K562 (cell line): ENCODE data around the gene RAB31. TPM values are rescaled to one million over a fixed set of nuclear protein-coding genes. Genes with fewer than 3 reads are reported as not detected.
A peak's percentile ranks its signal among the peaks of the same experiment; 100 is the strongest.

ENCODE experiments used
- BCOR ChIP-seq: fragments of 450-650 bp; IDR thresholded peaks from 2 replicates; pipeline ENCODE4 v1.6.1; 2016
- BHLHE40 ChIP-seq: IDR thresholded peaks from 2 replicates; pipeline ENCODE4 v1.6.1; 2011; ENCODE audit warnings: low read length, improper control_type of control experiment
- CHCHD3 ChIP-seq: fragments of 250-450 bp; sonication (Bioruptor Pico); IDR thresholded peaks from 2 replicates; pipeline ENCODE4 v2.1.2; 2022; ENCODE audit warnings: mild to moderate bottlenecking
- CUX1 ChIP-seq: fragments of 200-800 bp; sonication (Bioruptor generic); IDR thresholded peaks from 2 replicates; pipeline ENCODE4 v1.6.1; 2016; ENCODE audit warnings: missing genetic modification characterization, missing compliant biosample characterization
- ETV5 ChIP-seq: sonication (generic); formaldehyde crosslinking; IDR thresholded peaks from 2 replicates; pipeline ENCODE4 v1.4.0; 2020; ENCODE audit warnings: low read depth, mild to moderate bottlenecking, missing genetic modification reagents
- FOS ChIP-seq: IDR thresholded peaks from 3 replicates; pipeline ENCODE4 v1.6.1; 2011; ENCODE audit not compliant: insufficient read length; ENCODE audit errors: extremely low read depth
- FOXK2 ChIP-seq, 2 experiments: fragments of 450-650 bp; IDR thresholded peaks in 1 of 2; conservative IDR thresholded peaks in 1 of 2; 2 replicates each; pipeline ENCODE4 v1.6.1; 2016; ENCODE audit warnings: low read depth in 2 of 2, mild to moderate bottlenecking in 1 of 2
- GATAD2A ChIP-seq: fragments of 450-650 bp; IDR thresholded peaks from 2 replicates; pipeline ENCODE4 v1.6.1; 2017
- HDAC2 ChIP-seq: fragments of 450-650 bp; IDR thresholded peaks from 2 replicates; pipeline ENCODE4 v1.6.1; 2016; ENCODE audit warnings: mild to moderate bottlenecking
- HES1 ChIP-seq: fragments of 450-650 bp; IDR thresholded peaks from 2 replicates; pipeline ENCODE4 v1.6.1; 2016; ENCODE audit warnings: low read depth, mild to moderate bottlenecking, moderate library complexity
- HMBOX1 ChIP-seq: sonication (generic); IDR thresholded peaks from 2 replicates; pipeline ENCODE4 v1.6.1; 2016
- KDM2B ChIP-seq: fragments of 250-450 bp; sonication (Bioruptor Pico); IDR thresholded peaks from 2 replicates; pipeline ENCODE4 v1.8.0; 2021; ENCODE audit warnings: mild to moderate bottlenecking, moderate library complexity
- MAFF ChIP-seq: IDR thresholded peaks from 2 replicates; pipeline ENCODE4 v1.6.1; 2012; ENCODE audit warnings: low read length, improper control_type of control experiment
- RBM25 ChIP-seq: fragments of 200-400 bp; formaldehyde crosslinking; IDR thresholded peaks from 2 replicates; pipeline ENCODE4 v1.6.1; 2018; ENCODE audit warnings: low read length, low read depth, moderate library complexity; ENCODE audit not compliant: severe bottlenecking
- ZBTB11 ChIP-seq, 3 experiments: fragments of 200-800 bp in 1 of 3; fragments of 250-450 bp in 1 of 3; fragments of 450-650 bp in 1 of 3; sonication (Bioruptor Pico) in 1 of 3; sonication (Bioruptor generic) in 1 of 3; formaldehyde crosslinking in 1 of 3; IDR thresholded peaks; 2 replicates each; pipeline versions ENCODE4 v1.6.1 to v1.8.0; 2016 to 2022; ENCODE audit warnings: mild to moderate bottlenecking in 2 of 3, missing genetic modification characterization in 2 of 3, missing compliant biosample characterization in 1 of 3, moderate library complexity in 1 of 3
- ZBTB12 ChIP-seq: fragments of 250-450 bp; sonication (Bioruptor Pico); IDR thresholded peaks from 2 replicates; pipeline ENCODE4 v1.4.0; 2020
- ZNF121 ChIP-seq: sonication (generic); formaldehyde crosslinking; conservative IDR thresholded peaks from 2 replicates; pipeline ENCODE4 v1.8.0; 2022; ENCODE audit warnings: missing genetic modification reagents
- ZNF57 ChIP-seq: fragments of 450-650 bp; formaldehyde crosslinking; IDR thresholded peaks from 2 replicates; pipeline ENCODE4 v1.4.0; 2020; ENCODE audit warnings: mild to moderate bottlenecking, moderate library complexity
- polyA plus RNA-seq, 8 experiments: library from polyadenylated mRNA; depleted of rRNA in 4 of 8; stranded (reverse) in 5 of 8; unstranded in 3 of 8; fragments of >200 nt; fragmentation: Nextera tagmentation in 2 of 8; fragmentation: Illumina TruSeq in 1 of 8; extraction: Ambion mirVana in 2 of 8; extraction: Trizol in 1 of 8; gene quantifications; 2 replicates each; pipeline versions ENCODE4 v1.2.1 to v1.2.3, GENCODE V29; 2011 to 2014; ENCODE audit warnings: inconsistent platforms in 1 of 8, missing spikeins in 1 of 8
- total RNA-seq, 7 experiments: library from RNA; depleted of rRNA in 6 of 7; stranded (reverse); fragments of >200 nt in 6 of 7; fragmentation: Illumina TruSeq in 2 of 7; extraction: Trizol in 2 of 7; gene quantifications; 2 replicates each; pipeline versions ENCODE4 v1.2.1 to v1.2.3, GENCODE V29; 2011 to 2021; ENCODE audit warnings: low replicate concordance in 1 of 7

Gene RAB31
- total and polyA plus RNA-seq, 9 of the 15 experiments (the other 6 are each of a cell fraction or from before 2014, with no cell fraction given), result 20.7 to 70.4 (median 41.3) TPM

- peak; percentile 95 for TF ChIP-seq HMBOX1
- TF ChIP-seq ETV5 (CRISPR knock-in tag), result no peak
- TF ChIP-seq ZNF121 (CRISPR knock-in tag), result no peak
- TF ChIP-seq HDAC2, result peak; percentile 38; the same call in 1 of the 2 replicates
- TF ChIP-seq CUX1 (CRISPR knock-in tag), result peak; percentile 20; the same call in 1 of the 2 replicates
- no peak for TF ChIP-seq KDM2B (CRISPR knock-in tag)
- TF ChIP-seq HES1, result peak; percentile 38; the same call in 1 of the 2 replicates
- TF ChIP-seq CHCHD3, result no peak
- peak; percentile 73 for TF ChIP-seq BHLHE40
- no peak for TF ChIP-seq BCOR
- peak; percentile 14; the same call in 1 of the 2 replicates for TF ChIP-seq GATAD2A
- no peak for TF ChIP-seq RBM25
- peak in 1 of 2 experiments; percentile 74; a peak in 1 of 4 replicates for TF ChIP-seq FOXK2 (conservative IDR thresholded peaks at IDR 0.05 in 1 of 2, IDR thresholded peaks at IDR 0.05 in 1 of 2; ENCODE audit: low read depth in 2 of 2)
- no peak for TF ChIP-seq ZNF57 (CRISPR knock-in tag)
- TF ChIP-seq ZBTB12, result 0 out of 2 replicates have a peak, but pooled peaks have one; percentile 25
- 0 out of 6 replicates have a peak, but pooled peaks of 1 of the 3 experiments have one; percentile 32 for TF ChIP-seq ZBTB11 (CRISPR knock-in tag; IDR thresholded peaks at IDR 0.05)
- peak; percentile 31; the same call in 1 of the 2 replicates for TF ChIP-seq MAFF
- TF ChIP-seq FOS, result no peak
These were observed 26.9 kb upstream of the RAB31 start (continued) for GRCh38 chr18:9681217-9681616.
